Measurements from ENCODE around the gene GSTO2. TPM values are rescaled to one million over a fixed set of nuclear protein-coding genes. Genes with fewer than 3 reads are reported as not detected.

The GSTO2 gene
- total and polyA plus RNA-seq, 2 of the 4 experiments (the other 2 are of a cell fraction): 1.4 to 2.3 TPM

DNA sequence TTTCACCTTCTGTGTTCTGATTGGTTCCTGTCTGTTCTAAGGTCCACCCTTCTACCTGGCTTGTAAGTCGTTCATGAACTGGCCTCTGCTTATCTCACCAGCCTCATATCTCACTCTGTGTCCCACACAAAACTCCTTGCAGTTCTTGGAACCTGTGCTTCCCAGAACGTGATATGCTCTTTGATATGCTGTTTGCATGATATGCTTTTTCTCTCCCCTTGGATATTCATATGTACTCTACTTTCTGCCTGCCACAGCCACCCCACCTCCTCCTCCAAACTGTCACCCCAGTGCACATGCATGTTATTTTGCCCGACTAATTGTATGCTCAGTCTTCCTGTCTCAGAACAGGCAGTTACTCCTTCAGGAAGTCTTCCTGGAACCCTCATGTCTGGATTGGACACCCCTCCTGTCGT, 71.1 kb downstream of the GSTO2 start:
- Histone ChIP-seq H3K4me3 (ENCODE audit: insufficient read depth, low read depth, low read length) (no peak overlapping the region), H3K27me3 (ENCODE audit: control insufficient read depth, insufficient read depth, low read length) (no peaks in the 10 kb centered on the region), H3K4me1 (ENCODE audit: control insufficient read depth, insufficient read depth, low read length) (peaks cover 20% of the 10 kb centered on the region), H4K91ac (ENCODE audit: insufficient read depth, low read depth, low read length) (no peak overlapping the region), H3K27ac (ENCODE audit: insufficient read depth, low read length) (no peak overlapping the region), H4K8ac (ENCODE audit: low read depth in 2 of 2, low read length in 2 of 2) (peak overlapping the region in 1 of 2 experiments; percentile 55; a peak in 1 of 4 replicates), H3K23ac (ENCODE audit: low read depth, low read length) (peak overlapping the region; percentile 63), H3K36me3 (ENCODE audit: control insufficient read depth, insufficient read depth, low read length) (no peaks in the 10 kb centered on the region), H3K4me2 (ENCODE audit: low read depth, low read length) (peak overlapping the region; percentile 63; the same call in 1 of the 2 replicates), H3K79me1 (ENCODE audit: low read depth in 1 of 2, low read length in 2 of 2) (peaks cover 6 to 27% of the 10 kb centered on the region in 2 experiments; a peak in 3 of 4 replicates), H3K9ac (ENCODE audit: low read depth, low read length) (no peak overlapping the region), H2BK120ac (ENCODE audit: low read depth, low read length) (peak overlapping the region; percentile 22; the same call in 1 of the 2 replicates), H2BK15ac (ENCODE audit: low read depth, low read length) (no peak overlapping the region; the same call in 2 of the 3 replicates), H2AFZ (replicated peaks; ENCODE audit: low read length, poor library complexity) (no peak overlapping the region), H3K9me1 (ENCODE audit: insufficient read depth, low read length) (peaks cover 16% of the 10 kb centered on the region), H3K14ac (replicated peaks; ENCODE audit: low read depth, low read length) (no peak overlapping the region), H3K56ac (ENCODE audit: extremely low read depth, insufficient read depth, low read length) (no peak overlapping the region), H3K9me3 (ENCODE audit: control insufficient read depth, insufficient read depth, low read length) (no peaks in the 10 kb centered on the region), H4K20me1 (ENCODE audit: insufficient read depth, low read length) (peaks cover 19% of the 10 kb centered on the region), H4K5ac (ENCODE audit: low read depth, low read length) (no peak overlapping the region), H2BK5ac (ENCODE audit: low read depth, low read length, poor library complexity, severe bottlenecking) (peak overlapping the region; percentile 43), H2BK20ac (ENCODE audit: low read depth, low read length) (0 out of 2 replicates have a peak overlapping the region, but pooled peaks have one; percentile 11), H3K4ac (ENCODE audit: low read depth, low read length) (peak overlapping the region; percentile 54), H2AK5ac (ENCODE audit: low read depth, low read length) (peak overlapping the region; percentile 47; the same call in 1 of the 2 replicates), H2AK9ac (replicated peaks; ENCODE audit: low read depth, low read length, poor library complexity) (peak overlapping the region; percentile 33), H3K18ac (ENCODE audit: low read depth, low read length) (no peak overlapping the region; the same call in 1 of the 2 replicates)
- no peak for DNase-seq
- BruUV-seq (replicated peaks): no TSS peak
- dilution Hi-C loops (cut with HindIII; ENCODE audit: low sequenced_read_pairs, unreplicated experiment) (no loop called here), in situ Hi-C loops (cut with MboI; ENCODE audit: low sequenced_read_pairs) (no loop called here), intact Hi-C loops (cut with micrococcal nuclease) (no loop called here)
- no peak for ATAC-seq (ENCODE audit: low read depth)
- POLR2A ChIA-PET (ENCODE audit: unreplicated experiment): no interaction called here
- no peak for TF ChIP-seq MAZ (IDR thresholded peaks at IDR 0.05; ENCODE audit: borderline replicate concordance, low read depth, low read length)
- no peak for TF ChIP-seq FOS (IDR thresholded peaks at IDR 0.05; ENCODE audit: low read depth, low read length)
- TF ChIP-seq NFE2L2 (IDR thresholded peaks at IDR 0.05; ENCODE audit: low read depth, low read length): no peak
- no peak for TF ChIP-seq CHD1 (IDR thresholded peaks at IDR 0.05; ENCODE audit: low read depth, low read length)
- TF ChIP-seq RAD21 (IDR thresholded peaks at IDR 0.05; ENCODE audit: low read length): no peak
- TF ChIP-seq MAFK (IDR thresholded peaks at IDR 0.05; ENCODE audit: low read depth, low read length): no peak
- TF ChIP-seq POLR2A (IDR thresholded peaks at IDR 0.05; ENCODE audit: low read depth, low read length): no peak
- TF ChIP-seq MXI1 (IDR thresholded peaks at IDR 0.05; ENCODE audit: borderline replicate concordance, low read depth, low read length): no peak
- no peak for TF ChIP-seq RFX5 (IDR thresholded peaks at IDR 0.05; ENCODE audit: low read depth, low read length)
- TF ChIP-seq CEBPB (IDR thresholded peaks at IDR 0.05; ENCODE audit: low read depth, low read length): no peak
- TF ChIP-seq, protein P1, sequence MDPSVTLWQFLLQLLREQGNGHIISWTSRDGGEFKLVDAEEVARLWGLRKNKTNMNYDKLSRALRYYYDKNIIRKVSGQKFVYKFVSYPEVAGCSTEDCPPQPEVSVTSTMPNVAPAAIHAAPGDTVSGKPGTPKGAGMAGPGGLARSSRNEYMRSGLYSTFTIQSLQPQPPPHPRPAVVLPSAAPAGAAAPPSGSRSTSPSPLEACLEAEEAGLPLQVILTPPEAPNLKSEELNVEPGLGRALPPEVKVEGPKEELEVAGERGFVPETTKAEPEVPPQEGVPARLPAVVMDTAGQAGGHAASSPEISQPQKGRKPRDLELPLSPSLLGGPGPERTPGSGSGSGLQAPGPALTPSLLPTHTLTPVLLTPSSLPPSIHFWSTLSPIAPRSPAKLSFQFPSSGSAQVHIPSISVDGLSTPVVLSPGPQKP (IDR thresholded peaks at IDR 0.05; ENCODE audit: borderline replicate concordance, low read depth, low read length): no peak
- TF ChIP-seq, protein P2, sequence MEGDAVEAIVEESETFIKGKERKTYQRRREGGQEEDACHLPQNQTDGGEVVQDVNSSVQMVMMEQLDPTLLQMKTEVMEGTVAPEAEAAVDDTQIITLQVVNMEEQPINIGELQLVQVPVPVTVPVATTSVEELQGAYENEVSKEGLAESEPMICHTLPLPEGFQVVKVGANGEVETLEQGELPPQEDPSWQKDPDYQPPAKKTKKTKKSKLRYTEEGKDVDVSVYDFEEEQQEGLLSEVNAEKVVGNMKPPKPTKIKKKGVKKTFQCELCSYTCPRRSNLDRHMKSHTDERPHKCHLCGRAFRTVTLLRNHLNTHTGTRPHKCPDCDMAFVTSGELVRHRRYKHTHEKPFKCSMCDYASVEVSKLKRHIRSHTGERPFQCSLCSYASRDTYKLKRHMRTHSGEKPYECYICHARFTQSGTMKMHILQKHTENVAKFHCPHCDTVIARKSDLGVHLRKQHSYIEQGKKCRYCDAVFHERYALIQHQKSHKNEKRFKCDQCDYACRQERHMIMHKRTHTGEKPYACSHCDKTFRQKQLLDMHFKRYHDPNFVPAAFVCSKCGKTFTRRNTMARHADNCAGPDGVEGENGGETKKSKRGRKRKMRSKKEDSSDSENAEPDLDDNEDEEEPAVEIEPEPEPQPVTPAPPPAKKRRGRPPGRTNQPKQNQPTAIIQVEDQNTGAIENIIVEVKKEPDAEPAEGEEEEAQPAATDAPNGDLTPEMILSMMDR (conservative IDR thresholded peaks at IDR 0.05; ENCODE audit: low read depth, low read length): no peak
- TF ChIP-seq, protein P3, sequence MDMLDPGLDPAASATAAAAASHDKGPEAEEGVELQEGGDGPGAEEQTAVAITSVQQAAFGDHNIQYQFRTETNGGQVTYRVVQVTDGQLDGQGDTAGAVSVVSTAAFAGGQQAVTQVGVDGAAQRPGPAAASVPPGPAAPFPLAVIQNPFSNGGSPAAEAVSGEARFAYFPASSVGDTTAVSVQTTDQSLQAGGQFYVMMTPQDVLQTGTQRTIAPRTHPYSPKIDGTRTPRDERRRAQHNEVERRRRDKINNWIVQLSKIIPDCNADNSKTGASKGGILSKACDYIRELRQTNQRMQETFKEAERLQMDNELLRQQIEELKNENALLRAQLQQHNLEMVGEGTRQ (IDR thresholded peaks at IDR 0.05; ENCODE audit: low read depth, low read length): no peak
- TF ChIP-seq SMC3 (IDR thresholded peaks at IDR 0.05; ENCODE audit: low read depth, low read length): no peak
- TF ChIP-seq RCOR1 (IDR thresholded peaks at IDR 0.05; ENCODE audit: insufficient replicate concordance, low read length): no peak
- WGBS, 2 experiments (ENCODE audit: extremely low coverage in 2 of 2, insufficient read length in 1 of 2): no CpG with 5 or more reads among the region's 4 CpGs
- CTCF ChIA-PET: interaction anchor here (1.1 kb wide), 1 partner anchor 48 kb away, joined by 3 read pairs; no protein-coding TSS in a partner anchor

All from IMR-90 (cell line).